Stimulated activated CD4-positive, alpha-beta T cell treated with anti-CD3 and anti-CD28 coated beads, Interleukin-1b, Interleukin-23, amount 100 ng/mL, for 1 hour (primary cell): ENCODE data around the gene MRPL53.

ENCODE experiments used
- DNase-seq, 2 donors: peaks; one replicate each; pipeline ENCODE4 v3.0.0-alpha.2; 2020; ENCODE audit warnings: low read depth in 2 of 2

The MRPL53 gene

GRCh38 chr2:74429487-74430451 lies 42.7 kb downstream of the MRPL53 start:
- no peak for DNase-seq

GRCh38 chr2:74428675-74429074 lies 43.8 kb downstream of the MRPL53 start:
- no peak for DNase-seq

- DNase-seq: no peak
Measured at GRCh38 chr2:74427551-74427950, 44.9 kb downstream of the MRPL53 start.

GRCh38 chr2:74426181-74426758 lies 46.2 kb downstream of the MRPL53 start:
- DNase-seq: no peak

GRCh38 chr2:74425523-74425922 lies 47.0 kb downstream of the MRPL53 start:
- DNase-seq: no peak

GRCh38 chr2:74424995-74425406 lies 47.5 kb downstream of the MRPL53 start:
- no peak for DNase-seq

GRCh38 chr2:74424139-74424992 lies 48.1 kb downstream of the MRPL53 start:
- no peak for DNase-seq

GRCh38 chr2:74423231-74424095 lies 49.0 kb downstream of the MRPL53 start:
- no peak for DNase-seq
